ENCODE measurements around the gene GPR176.

GPR176 gene

GRCh38 chr15:39783244-39783820, 136.7 kb downstream of the GPR176 start:
- DNase-seq (ENCODE audit: low read depth in 2 of 2) = no peak

- DNase-seq (ENCODE audit: low read depth in 2 of 2) = peak; percentile 94
Measured at GRCh38 chr15:39782441-39783138, 137.5 kb downstream of the GPR176 start, which contains the start of gene FSIP1. TSS of gene FSIP1 (minus strand) at chr15:39782841. CDS start at chr15:39776524, 6,317 bp downstream.

GRCh38 chr15:39781967-39782302, 138.1 kb downstream of the GPR176 start:
- DNase-seq (ENCODE audit: low read depth in 2 of 2) = no peak

GRCh38 chr15:39781147-39781966, 138.7 kb downstream of the GPR176 start:
- no peak for DNase-seq (ENCODE audit: low read depth in 2 of 2)

GRCh38 chr15:39778021-39778420, 142.0 kb downstream of the GPR176 start:
- DNase-seq (ENCODE audit: low read depth in 2 of 2) = no peak

- DNase-seq (ENCODE audit: low read depth in 2 of 2) = no peak
Measured at GRCh38 chr15:39777496-39777895, 142.6 kb downstream of the GPR176 start.

- no peak for DNase-seq (ENCODE audit: low read depth in 2 of 2)
Measured at GRCh38 chr15:39776068-39776467, 144.0 kb downstream of the GPR176 start.

- peak in 1 of 2 donors; percentile 11 for DNase-seq (ENCODE audit: low read depth in 2 of 2)
Measured at GRCh38 chr15:39774688-39775267, 145.3 kb downstream of the GPR176 start.

GRCh38 chr15:39770748-39771689, 149.0 kb downstream of the GPR176 start:
- DNase-seq (ENCODE audit: low read depth in 2 of 2) = no peak

GRCh38 chr15:39767921-39768320, 152.1 kb downstream of the GPR176 start:
- no peak for DNase-seq (ENCODE audit: low read depth in 2 of 2)

GRCh38 chr15:39761006-39761405, 159.1 kb downstream of the GPR176 start:
- DNase-seq (ENCODE audit: low read depth in 2 of 2) = no peak

- DNase-seq (ENCODE audit: low read depth in 2 of 2) = no peak
Measured at GRCh38 chr15:39756806-39757522, 163.1 kb downstream of the GPR176 start.

GRCh38 chr15:39752991-39753390, 167.1 kb downstream of the GPR176 start:
- no peak for DNase-seq (ENCODE audit: low read depth in 2 of 2)

- no peak for DNase-seq (ENCODE audit: low read depth in 2 of 2)
Measured at GRCh38 chr15:39752246-39752645, 167.8 kb downstream of the GPR176 start.

Measured in stimulated activated CD4-positive, alpha-beta T cell treated with anti-CD3 and anti-CD28 coated beads, Interleukin-4, amount 100 ng/mL, for 48 hours (primary cell).